ENCODE data around the gene GEMIN8.
A peak's percentile ranks its signal among the peaks of the same experiment; 100 is the strongest.

Gene GEMIN8

GRCh38 chrX:14029425-14030173, at the start of gene GEMIN8:
TSS of gene GEMIN8 (minus strand) at chrX:14029892. CDS start at chrX:14021478, 8,414 bp downstream.
- DNase-seq, result peak; percentile 94

GRCh38 chrX:14076639-14077038, 46.9 kb upstream of the GEMIN8 start:
- no peak for DNase-seq

DNA sequence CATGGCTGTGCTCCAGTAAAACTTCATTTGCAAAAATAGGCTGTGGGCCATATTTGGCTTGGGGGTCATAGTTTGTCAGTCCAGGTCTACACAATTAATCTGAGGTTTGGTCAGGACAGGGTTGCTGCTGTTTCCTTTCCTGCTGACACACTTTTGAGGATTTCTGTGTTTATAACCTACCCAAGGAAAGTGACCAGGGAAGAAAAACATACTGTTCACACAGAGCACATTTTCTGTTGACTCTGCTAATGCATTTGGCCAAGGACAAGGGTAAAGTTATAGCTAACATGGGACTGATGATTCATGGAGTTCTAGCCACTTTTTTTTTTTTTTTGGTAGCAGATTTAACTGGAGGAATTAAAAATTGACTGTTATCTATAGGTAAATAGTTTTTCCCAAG, 43.9 kb upstream of the GEMIN8 start:
- no peak for DNase-seq

DNA sequence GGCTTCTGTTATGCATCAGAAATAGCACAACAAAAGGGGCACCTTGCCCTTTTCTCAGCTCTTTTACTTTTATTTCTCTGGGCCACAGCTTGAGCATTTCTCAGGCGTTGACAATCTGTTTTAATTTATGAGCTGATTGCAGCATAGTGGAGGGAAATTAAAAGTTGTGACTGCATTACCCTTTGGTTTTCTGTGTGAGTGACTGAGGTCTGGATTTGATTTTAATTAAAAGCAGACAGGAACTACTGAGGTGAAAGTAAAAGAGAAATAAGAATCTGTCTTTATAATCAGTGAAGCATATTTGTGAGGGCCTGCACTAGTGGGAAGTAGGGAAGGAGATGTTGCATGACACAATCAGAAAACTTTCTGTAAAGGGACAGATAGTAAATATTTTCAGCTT, 43.4 kb upstream of the GEMIN8 start:
- DNase-seq, result no peak

DNA sequence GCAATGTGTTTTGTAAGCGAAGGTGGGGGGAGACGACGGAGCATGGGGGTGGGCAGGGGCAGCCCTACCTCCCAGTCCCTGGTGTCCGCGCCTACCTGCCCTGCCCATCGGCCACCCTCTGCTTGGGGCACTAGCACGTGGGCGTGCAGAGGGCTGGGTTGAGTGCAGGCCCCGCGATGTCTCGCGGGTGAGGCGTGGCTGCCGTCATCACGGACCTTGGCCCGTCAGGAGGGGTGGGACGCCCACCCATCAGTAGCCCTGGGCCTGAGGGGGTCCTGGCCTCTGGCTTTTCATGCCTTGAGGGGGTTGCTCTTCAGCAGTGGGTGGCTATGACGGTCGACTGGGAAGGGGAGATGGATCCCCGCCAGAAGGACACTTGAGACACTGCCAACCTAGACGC, 36.1 kb upstream of the GEMIN8 start:
- DNase-seq, result no peak

- peak; percentile 46 for DNase-seq
These were observed 35.1 kb upstream of the GEMIN8 start for GRCh38 chrX:14064626-14065432.

- no peak for DNase-seq
These were observed 32.8 kb upstream of the GEMIN8 start for GRCh38 chrX:14062524-14062923.

DNA sequence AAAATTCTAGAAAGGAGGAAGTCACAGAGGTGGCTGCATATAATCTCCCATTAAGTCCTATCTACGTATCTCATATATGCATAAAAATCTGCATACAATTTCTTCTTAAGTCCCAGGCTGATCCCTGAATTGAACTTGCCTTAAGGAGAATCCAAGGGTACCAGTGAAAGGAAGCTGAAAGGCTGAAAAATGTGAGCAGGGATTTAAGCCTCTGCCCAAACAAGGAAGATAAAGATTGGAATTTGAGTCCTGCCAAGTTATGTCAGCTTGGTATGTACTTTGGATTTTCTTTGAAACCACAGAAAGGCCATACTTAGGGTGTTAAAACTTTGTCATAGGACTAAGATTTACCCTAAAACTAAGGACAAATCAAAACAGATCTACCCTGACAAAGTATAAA, 26.5 kb upstream of the GEMIN8 start:
- no peak for DNase-seq

GRCh38 chrX:14051416-14051815, 21.7 kb upstream of the GEMIN8 start:
- DNase-seq, result peak; percentile 31

DNA sequence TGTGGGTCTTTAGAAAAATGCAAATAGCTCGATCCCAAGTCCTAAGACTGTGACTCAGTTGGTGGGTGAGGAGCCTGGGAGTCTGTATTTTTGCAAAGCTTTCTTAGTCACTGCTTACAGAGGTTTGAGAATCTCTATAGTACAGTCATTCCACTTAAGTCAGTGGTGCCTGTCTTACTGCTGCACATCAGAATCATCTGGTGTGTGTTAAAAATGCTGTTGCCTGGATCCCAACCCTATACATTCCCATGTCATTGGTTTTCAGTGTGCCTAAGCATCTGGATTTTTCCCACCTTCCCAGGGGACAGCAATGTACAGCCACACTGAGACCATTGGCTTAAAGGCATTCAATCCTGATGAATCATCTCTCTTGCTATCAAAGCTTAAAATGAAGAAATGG, 21.0 kb upstream of the GEMIN8 start:
- no peak for DNase-seq

- no peak for DNase-seq
These were observed 13.5 kb upstream of the GEMIN8 start for GRCh38 chrX:14043209-14043608.

- peak; percentile 56 for DNase-seq
These were observed 9.7 kb upstream of the GEMIN8 start for GRCh38 chrX:14039344-14039743.

GRCh38 chrX:14038375-14039085, 8.8 kb upstream of the GEMIN8 start:
- DNase-seq, result no peak

DNA sequence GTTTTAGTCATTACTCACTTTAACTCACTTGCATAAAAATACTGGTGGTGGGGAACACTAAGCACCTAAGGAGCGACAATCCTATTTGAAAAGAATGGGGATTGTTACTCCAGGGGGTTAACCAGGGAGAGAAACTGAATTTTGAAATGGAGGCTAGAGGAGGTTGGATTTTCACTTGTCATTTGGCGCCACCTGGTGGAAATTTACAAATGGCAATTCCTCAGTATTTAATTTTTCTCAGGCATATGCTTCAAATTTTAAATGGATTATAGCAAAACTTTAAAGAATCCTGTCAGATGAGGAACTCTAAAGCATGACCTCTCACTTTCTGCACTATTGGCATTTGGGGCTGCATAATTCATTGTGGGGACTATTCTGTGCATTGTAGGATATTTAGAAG, 2.7 kb upstream of the GEMIN8 start:
- peak; percentile 37 for DNase-seq

- DNase-seq, result no peak
These were observed 460 bp upstream of the GEMIN8 start for GRCh38 chrX:14030174-14030530.

DNA sequence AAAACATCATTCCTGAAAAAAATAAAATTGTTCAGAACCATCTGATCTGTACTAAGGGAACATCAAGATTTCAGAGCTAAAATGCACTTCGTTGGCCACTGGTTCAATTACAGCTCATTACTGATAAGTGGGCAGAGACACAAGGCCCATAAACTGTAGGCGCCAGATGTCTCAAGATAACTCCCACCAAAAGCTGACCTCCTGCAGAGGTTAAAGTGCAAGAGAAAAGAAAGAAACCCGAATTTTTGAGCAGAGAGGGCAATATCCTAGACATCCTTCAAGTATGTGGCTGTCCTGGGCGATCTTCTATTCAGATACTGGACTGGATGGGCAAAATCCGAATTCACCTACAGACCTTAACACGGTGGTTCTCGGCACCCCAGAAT, 660 bp downstream of the GEMIN8 start:
- DNase-seq, result peak; percentile 53

- no peak for DNase-seq
These were observed 1.2 kb downstream of the GEMIN8 start for GRCh38 chrX:14028473-14028872.

DNA sequence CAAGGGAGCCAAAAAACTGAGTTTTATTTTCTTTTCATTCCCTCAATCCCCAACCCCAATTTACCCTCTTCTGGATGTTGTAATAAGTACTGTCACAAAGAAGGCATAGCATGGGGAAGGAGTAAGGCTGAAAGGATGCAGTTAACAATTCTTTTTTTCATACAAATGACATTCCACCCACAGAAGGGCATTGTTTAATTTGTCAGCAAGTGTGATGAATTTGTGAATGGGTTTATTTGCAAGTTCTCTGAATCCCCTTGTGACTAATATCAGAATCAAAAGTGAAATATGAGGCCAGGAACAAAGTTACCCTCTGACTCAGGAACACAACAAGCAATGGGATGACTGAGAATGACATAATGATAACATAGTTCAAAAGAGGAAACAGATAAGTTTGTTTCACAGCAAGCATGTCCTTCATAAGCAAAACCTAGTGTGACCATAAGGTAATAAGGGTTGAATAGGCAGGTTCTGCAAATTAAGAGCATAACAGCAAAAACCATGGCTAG, 2.1 kb downstream of the GEMIN8 start:
- no peak for DNase-seq

DNA sequence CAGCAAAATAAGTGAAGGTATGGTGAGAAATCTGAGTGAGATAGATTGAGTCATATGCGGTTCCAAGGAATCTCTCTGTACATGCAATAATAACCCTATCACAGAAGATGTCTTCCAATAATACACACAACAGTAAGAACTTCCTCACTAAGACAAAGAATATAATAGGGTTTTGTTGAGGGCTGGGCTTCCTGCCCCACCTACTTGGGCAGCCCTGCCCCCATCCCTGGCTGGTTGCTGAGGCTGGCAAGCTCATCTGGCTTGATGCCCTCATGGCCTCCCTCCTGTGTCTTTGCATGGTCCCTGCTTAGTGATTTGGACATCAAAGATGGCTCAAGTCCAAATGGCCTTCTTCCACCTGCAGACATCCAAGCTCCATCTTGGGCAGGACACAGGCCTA, 2.7 kb downstream of the GEMIN8 start:
- no peak for DNase-seq

- DNase-seq, result no peak
These were observed 3.6 kb downstream of the GEMIN8 start for GRCh38 chrX:14026121-14026520.

DNA sequence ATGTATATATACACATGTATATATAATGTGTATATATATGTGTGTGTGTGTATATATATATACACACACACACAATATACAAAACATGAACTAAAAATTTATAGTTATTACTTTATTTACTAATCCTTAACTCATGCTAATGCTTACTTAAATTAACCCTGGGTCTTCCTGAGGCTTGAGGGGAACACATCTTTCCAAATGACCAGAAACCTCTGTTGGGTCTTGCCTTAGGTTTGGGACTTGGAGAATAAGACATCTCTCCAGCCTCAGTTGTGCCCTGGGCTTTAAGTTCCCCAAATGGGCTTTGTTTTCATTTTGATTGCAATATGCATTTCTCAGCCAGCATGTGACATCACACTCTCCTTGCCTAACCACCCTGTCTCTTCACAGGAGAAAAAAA, 7.7 kb downstream of the GEMIN8 start:
- no peak for DNase-seq

- DNase-seq, result no peak
These were observed 12.3 kb downstream of the GEMIN8 start for GRCh38 chrX:14017399-14017798.

DNA sequence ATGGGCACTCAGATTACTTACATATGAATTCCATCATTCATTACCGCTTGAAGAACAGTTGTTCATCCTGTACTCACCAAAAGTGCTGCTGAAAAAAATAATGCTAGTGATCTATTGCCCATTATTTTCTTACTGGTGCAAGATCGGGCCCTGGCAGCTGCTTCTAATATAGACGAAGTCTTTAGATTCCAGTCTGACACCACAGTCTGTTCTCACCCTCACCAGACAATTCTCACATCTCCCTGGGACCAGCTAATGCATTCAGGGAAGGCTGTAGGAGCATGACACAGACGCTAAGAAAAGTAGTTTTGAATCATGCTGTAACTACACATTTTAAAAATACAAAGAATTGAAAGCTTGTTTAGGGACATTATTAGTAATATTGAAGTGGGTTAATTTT, 13.8 kb downstream of the GEMIN8 start:
- no peak for DNase-seq

DNA sequence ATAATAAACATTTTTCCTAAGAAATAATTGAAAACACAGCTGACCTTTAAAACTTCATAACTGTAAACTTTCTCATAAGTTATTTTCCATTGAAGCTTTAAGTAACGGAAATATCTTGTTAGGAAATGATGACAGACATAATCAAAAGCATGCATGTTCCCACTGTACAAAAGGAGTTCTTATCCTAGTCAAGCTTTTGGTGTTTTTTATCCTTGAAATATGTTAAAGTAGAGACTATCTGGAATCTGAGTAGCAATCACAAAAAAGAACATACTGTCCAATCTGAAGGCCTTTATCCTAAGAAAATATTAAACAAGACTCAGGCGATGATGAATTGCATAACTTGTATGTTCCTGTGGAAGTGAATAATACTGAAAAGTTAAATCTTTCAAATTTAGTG, 14.4 kb downstream of the GEMIN8 start:
- DNase-seq, result no peak
